Fibroblast of villous mesenchyme (primary cell): Measurements from ENCODE around the gene KRTAP4-16. TPM values are rescaled to one million over a fixed set of nuclear protein-coding genes. Genes with fewer than 3 reads are reported as not detected.
"Not testable (repeated sequence)": the region's sequence is repeated elsewhere in the genome, so short reads cannot be mapped to it uniquely, and the experiment has no call there.

ENCODE experiments used
- DNase-seq: peaks from one replicate; pipeline ENCODE4 v3.0.0-alpha.2; 2010; ENCODE audit warnings: low read depth
- H3K4me3 ChIP-seq: 2 replicates; pipeline ENCODE4 v1.5.1; 2011; ENCODE audit warnings: low read depth, mild to moderate bottlenecking, low read length
- CTCF ChIP-seq: IDR thresholded peaks from 2 replicates; pipeline ENCODE4 v1.5.1; 2012; ENCODE audit warnings: low read depth, mild to moderate bottlenecking, low read length; ENCODE audit not compliant: insufficient read depth
- total RNA-seq: library from RNA; depleted of rRNA; stranded (reverse); fragments of >200 nt; gene quantifications from 2 replicates; pipeline ENCODE4 v1.2.3, GENCODE V29; 2012

The KRTAP4-16 gene
- total RNA-seq, 1 donor, result not detected

- H3K4me3 ChIP-seq, result no peak overlapping the region
- no peak for TF ChIP-seq CTCF
- peak; percentile 33 for DNase-seq
Measured at GRCh38 chr17:41116297-41116696, 14.3 kb upstream of the KRTAP4-16 start.

GRCh38 chr17:41111151-41111885 lies 9.3 kb upstream of the KRTAP4-16 start:
- TF ChIP-seq CTCF, result no peak
- DNase-seq, result no peak
- H3K4me3 ChIP-seq, result no peak overlapping the region

GRCh38 chr17:41108728-41109386 lies 6.8 kb upstream of the KRTAP4-16 start:
- H3K4me3 ChIP-seq, result not testable (repeated sequence)

GRCh38 chr17:41107941-41108450 lies 6.0 kb upstream of the KRTAP4-16 start:
- no peak for TF ChIP-seq CTCF
- no peak overlapping the region for H3K4me3 ChIP-seq
- no peak for DNase-seq

More at GRCh38 chr17:41108728-41109386, 6.8 kb upstream of the KRTAP4-16 start:
- DNase-seq, result not testable (repeated sequence)

- not testable (repeated sequence) for H3K4me3 ChIP-seq, DNase-seq
Measured at GRCh38 chr17:41105347-41105746, 3.3 kb upstream of the KRTAP4-16 start, which contains the start of gene KRTAP4-9. Gene KRTAP4-9, plus strand, starts transcription at chr17:41105389. Its CDS starts 0 bp downstream, at chr17:41105389.

- DNase-seq, result not testable (repeated sequence)
Measured at GRCh38 chr17:41104386-41105038, 2.5 kb upstream of the KRTAP4-16 start.

GRCh38 chr17:41103896-41104295 lies 1.9 kb upstream of the KRTAP4-16 start:
- no peak overlapping the region for H3K4me3 ChIP-seq
- TF ChIP-seq CTCF, result no peak
- DNase-seq, result no peak

More at GRCh38 chr17:41104386-41105038, 2.5 kb upstream of the KRTAP4-16 start:
- H3K4me3 ChIP-seq, result not testable (repeated sequence)

GRCh38 chr17:41099682-41100480 lies 2.1 kb downstream of the KRTAP4-16 start:
- not testable (repeated sequence) for H3K4me3 ChIP-seq
- peak; percentile 8 for DNase-seq
